Central memory CD8-positive, alpha-beta T cell (primary cell): ENCODE results near the gene C19orf67.

Source experiments
- ATAC-seq: fragments of 150-1000 bp; cut with Tn5 transposase; replicated peaks from 2 replicates; pipeline ENCODE4 v1.10.0; 2022; ENCODE audit warnings: mild to moderate bottlenecking, moderate FRiP score, moderate number of reproducible peaks; ENCODE audit not compliant: poor library complexity, severe bottlenecking; ENCODE audit errors: extremely low read depth
- DNase-seq, 2 donors: peaks; one replicate each; pipeline ENCODE4 v3.0.0; 2021; ENCODE audit warnings: low spot score in 2 of 2
- H3K27ac Mint-ChIP-seq: one replicate; pipeline ENCODE4 v1.8.0; 2022; ENCODE audit warnings: low read depth, mild to moderate bottlenecking, moderate library complexity, mixed read lengths
- H3K27me3 Mint-ChIP-seq: one replicate; pipeline ENCODE4 v1.8.0; 2022; ENCODE audit warnings: mixed read lengths
- H3K36me3 Mint-ChIP-seq: one replicate; pipeline ENCODE4 v1.8.0; 2022; ENCODE audit warnings: mild to moderate bottlenecking, moderate library complexity, mixed read lengths; ENCODE audit not compliant: insufficient read depth
- H3K4me1 Mint-ChIP-seq: one replicate; pipeline ENCODE4 v1.8.0; 2022; ENCODE audit warnings: mixed read lengths
- H3K4me3 Mint-ChIP-seq: one replicate; pipeline ENCODE4 v1.8.0; 2022; ENCODE audit warnings: mild to moderate bottlenecking, moderate library complexity, mixed read lengths
- H3K9me3 Mint-ChIP-seq: one replicate; pipeline ENCODE4 v1.8.0; 2022; ENCODE audit warnings: mixed read lengths

C19orf67 gene

DNA sequence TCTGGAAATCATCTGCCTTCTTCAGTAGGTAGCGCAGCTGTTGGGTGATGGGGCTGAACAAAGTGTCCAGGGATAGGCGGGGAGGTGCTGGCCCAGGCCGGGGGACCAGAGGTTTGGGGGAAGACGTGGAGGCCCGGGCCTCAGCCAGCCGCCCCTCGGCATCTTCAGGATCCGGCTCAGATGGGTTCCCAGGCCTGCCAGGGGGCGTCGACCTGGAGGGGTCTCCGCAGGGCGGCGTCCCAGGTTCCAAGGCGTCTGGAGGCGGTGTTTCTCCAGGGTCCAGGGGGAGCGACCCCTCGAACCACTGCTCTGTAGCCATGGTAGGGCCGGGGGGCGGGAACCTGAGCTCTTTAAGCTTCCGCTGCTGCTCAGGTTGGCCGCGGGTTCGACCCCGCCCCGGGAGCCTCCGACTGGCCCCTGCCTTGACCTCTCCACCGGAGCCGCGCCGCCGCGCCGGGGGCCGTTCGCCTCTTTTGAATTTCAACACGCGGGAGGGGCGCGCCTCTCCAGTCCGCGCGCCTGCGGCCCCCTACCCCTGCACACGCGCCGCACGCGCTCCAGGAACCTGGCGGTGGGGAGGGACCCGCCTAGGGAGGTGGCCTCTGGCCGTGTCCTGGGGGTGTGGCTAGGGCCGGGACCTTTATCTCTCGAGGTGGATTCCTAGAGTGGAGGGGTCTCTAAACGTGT lies at the start of gene C19orf67:
TSS of gene C19orf67 (minus strand) at position 475 of the 687 bp plus-strand sequence. CDS start at position 319, 156 bp downstream.
- Mint-ChIP-seq H3K9me3 (no peaks in the 10 kb centered on the region), H3K36me3 (peaks cover 20% of the 10 kb centered on the region), H3K4me1 (peaks cover 17% of the 10 kb centered on the region), H3K4me3 (no peak within 1 kb of the TSS), H3K27ac (no peak within 1 kb of the TSS), H3K27me3 (no peaks in the 10 kb centered on the region)
- no peak for ATAC-seq
- no peak for DNase-seq

GRCh38 chr19:14135355-14135754 lies 49.8 kb upstream of the C19orf67 start:
- H3K4me3 Mint-ChIP-seq, result peak overlapping the region; percentile 74
- H3K9me3 Mint-ChIP-seq, result no peaks in the 10 kb centered on the region
- H3K27me3 Mint-ChIP-seq, result no peaks in the 10 kb centered on the region
- no peak for DNase-seq
- peak overlapping the region; percentile 77 for H3K27ac Mint-ChIP-seq
- peaks cover 17% of the 10 kb centered on the region for H3K36me3 Mint-ChIP-seq
- no peak for ATAC-seq
- peaks cover 22% of the 10 kb centered on the region for H3K4me1 Mint-ChIP-seq

DNA sequence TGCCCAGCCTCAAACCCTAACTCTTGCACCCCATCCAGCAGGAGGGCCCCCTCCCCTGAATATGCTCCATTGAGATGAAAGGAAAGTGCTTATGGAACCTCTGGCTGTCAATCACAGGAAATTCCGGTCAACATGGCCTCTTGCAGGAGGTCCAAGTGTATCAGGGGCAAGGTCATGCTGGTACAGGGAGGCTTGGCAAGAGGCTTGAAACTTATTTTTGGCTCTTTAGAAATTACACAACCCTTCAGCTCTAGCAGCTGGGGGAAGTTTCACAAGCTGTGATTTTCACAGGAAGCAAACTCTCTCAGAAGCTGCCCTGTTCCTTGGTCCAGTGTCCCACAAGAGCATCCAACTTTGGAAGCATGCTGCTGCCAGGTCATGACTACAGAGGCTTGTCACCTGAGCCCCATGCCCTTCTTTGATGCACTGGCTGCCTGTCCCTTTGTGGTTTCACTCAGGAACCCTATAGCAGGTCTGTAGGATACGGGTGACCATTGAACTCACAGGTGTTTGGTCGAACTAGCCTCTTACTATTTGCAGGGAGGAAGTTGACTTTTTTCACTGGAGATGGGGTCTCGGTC lies 42.4 kb upstream of the C19orf67 start:
- no peak for ATAC-seq
- Mint-ChIP-seq H3K9me3 (no peaks in the 10 kb centered on the region), H3K4me3 (no peak overlapping the region)

DNA sequence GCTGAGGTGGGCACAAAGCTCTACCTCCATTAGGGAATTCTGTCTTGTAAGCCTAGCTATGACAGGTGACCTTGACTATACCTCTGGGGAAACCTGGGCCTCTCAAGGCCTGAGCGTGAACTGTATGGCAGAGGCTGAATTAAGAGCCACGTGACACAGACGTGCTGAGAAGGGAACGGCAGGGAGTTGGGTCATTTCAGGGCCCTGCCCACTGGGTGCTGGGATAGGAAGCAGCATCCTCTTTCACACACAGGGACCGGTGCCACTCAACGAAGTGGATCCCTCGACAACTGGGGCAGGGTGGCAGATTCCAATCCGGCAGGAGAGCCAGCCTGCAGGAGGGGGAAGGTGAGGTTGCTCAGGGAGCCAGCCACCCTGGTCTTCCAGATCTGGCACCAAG lies 41.6 kb upstream of the C19orf67 start:
- no peaks in the 10 kb centered on the region for H3K4me1 Mint-ChIP-seq
- ATAC-seq (no peak), DNase-seq (no peak)
- no peak overlapping the region for H3K27ac Mint-ChIP-seq
- no peaks in the 10 kb centered on the region for H3K27me3 Mint-ChIP-seq
- no peak overlapping the region for H3K4me3 Mint-ChIP-seq
- no peaks in the 10 kb centered on the region for H3K9me3 Mint-ChIP-seq
- H3K36me3 Mint-ChIP-seq, result peaks cover 3% of the 10 kb centered on the region

More for the DNA sequence above, 42.4 kb upstream of the C19orf67 start:
- Mint-ChIP-seq H3K27ac (no peak overlapping the region), H3K36me3 (peaks cover 3% of the 10 kb centered on the region), H3K4me1 (no peaks in the 10 kb centered on the region), H3K27me3 (no peaks in the 10 kb centered on the region)
- no peak for DNase-seq

GRCh38 chr19:14122924-14123323 lies 37.3 kb upstream of the C19orf67 start:
- DNase-seq (no peak), ATAC-seq (no peak)
- Mint-ChIP-seq H3K9me3 (no peaks in the 10 kb centered on the region), H3K36me3 (peaks cover 6% of the 10 kb centered on the region), H3K27me3 (no peaks in the 10 kb centered on the region), H3K4me1 (peaks cover 11% of the 10 kb centered on the region), H3K27ac (no peak overlapping the region), H3K4me3 (no peak overlapping the region)

DNA sequence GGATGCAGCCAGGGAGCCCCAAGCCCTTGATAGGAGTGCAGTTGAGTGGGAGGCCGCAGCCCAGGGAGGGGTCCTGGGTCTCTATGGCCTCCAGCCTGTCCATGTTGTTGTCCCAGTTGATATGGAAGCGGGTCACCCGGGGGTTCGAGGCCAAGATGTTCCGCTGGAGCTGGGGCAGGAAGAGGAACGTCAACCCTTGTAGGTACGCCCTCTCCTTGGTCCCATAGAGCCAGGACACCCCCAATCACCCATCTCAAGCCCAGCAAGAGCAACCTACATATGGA lies 34.9 kb upstream of the C19orf67 start:
- Mint-ChIP-seq H3K27me3 (no peaks in the 10 kb centered on the region), H3K9me3 (no peaks in the 10 kb centered on the region), H3K27ac (no peak overlapping the region), H3K4me1 (peaks cover 27% of the 10 kb centered on the region), H3K36me3 (peaks cover 6% of the 10 kb centered on the region), H3K4me3 (no peak overlapping the region)
- no peak for ATAC-seq
- no peak for DNase-seq

- Mint-ChIP-seq H3K27ac (peak overlapping the region; percentile 95), H3K4me1 (peaks cover 30% of the 10 kb centered on the region), H3K36me3 (peaks cover 5% of the 10 kb centered on the region), H3K4me3 (no peak overlapping the region), H3K9me3 (no peaks in the 10 kb centered on the region), H3K27me3 (no peaks in the 10 kb centered on the region)
- DNase-seq (no peak), ATAC-seq (no peak)
Observed at GRCh38 chr19:14119644-14120496, 34.3 kb upstream of the C19orf67 start.

DNA sequence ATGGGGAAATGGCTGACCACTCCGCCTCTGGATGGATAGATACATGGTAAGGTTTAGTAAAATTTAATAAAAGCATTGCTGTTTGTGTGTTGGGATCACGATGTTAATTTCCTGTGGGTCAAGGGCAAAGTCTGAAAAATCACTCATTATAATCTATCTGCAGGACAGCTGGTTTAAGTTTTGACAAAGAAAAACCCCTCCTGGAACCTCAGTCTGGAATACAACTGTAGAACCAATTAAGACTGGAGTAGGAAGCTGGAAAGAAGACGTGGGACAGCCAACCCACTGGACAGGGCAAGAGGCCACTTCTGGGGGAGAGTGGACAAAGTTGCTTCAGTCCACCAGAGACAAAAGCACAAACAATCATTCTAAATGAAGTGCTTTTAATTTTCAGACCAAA lies 33.6 kb upstream of the C19orf67 start:
- H3K27ac Mint-ChIP-seq, result peak overlapping the region; percentile 95
- peaks cover 33% of the 10 kb centered on the region for H3K4me1 Mint-ChIP-seq
- no peaks in the 10 kb centered on the region for H3K27me3 Mint-ChIP-seq
- ATAC-seq, result no peak
- DNase-seq, result no peak
- H3K36me3 Mint-ChIP-seq, result peaks cover 5% of the 10 kb centered on the region
- H3K4me3 Mint-ChIP-seq, result peak overlapping the region; percentile 84
- no peaks in the 10 kb centered on the region for H3K9me3 Mint-ChIP-seq

DNA sequence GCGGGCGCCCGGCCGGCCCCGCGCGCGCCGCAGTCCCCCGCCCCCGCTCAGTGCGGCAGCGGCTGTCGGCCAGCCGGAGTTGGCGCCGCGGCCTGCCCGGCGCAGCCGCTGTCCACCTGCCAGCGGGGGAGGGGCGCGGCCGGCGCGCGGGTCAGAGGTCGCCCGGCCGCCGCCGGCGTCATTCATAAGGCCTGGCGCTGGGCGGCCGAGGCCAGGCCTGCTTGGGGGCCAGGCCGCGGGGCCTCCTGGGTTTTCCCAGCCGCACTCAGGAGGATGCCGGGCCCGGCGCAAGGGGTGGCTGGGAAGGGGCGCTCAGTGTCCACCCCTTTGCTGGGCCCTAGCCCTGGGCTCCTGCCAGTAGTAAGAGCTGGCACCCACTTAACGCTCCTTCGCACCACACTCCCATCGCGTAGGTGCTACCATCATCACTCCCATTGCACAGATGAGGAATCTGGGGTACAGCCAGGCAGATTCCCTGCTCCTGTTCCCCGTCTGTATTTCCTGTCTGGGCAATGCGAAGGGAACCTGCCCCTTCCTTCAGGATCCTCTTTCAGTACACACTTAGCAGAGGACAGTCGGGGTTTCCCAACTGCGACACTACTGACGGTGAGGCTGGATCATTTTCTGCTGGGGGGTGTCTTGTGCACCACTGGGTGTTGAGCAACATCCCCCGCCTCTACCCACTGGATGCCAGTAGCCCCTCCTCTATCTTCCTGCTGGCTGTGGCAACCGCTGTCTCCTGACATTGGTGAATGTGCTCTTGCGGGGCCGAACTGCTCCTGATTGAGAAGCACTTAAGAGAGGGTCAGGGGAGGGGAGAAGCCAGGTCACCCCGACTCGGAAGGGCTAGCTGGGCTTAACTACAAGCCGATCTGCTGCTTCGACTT lies 32.8 kb upstream of the C19orf67 start:
- H3K27me3 Mint-ChIP-seq, result no peaks in the 10 kb centered on the region
- ATAC-seq (no peak), DNase-seq (peak; percentile 26 to 27)
- H3K4me1 Mint-ChIP-seq, result peaks cover 38% of the 10 kb centered on the region
- H3K27ac Mint-ChIP-seq, result peak overlapping the region; percentile 95
- H3K4me3 Mint-ChIP-seq, result peak overlapping the region; percentile 90
- H3K9me3 Mint-ChIP-seq, result no peaks in the 10 kb centered on the region
- peaks cover 5% of the 10 kb centered on the region for H3K36me3 Mint-ChIP-seq

DNA sequence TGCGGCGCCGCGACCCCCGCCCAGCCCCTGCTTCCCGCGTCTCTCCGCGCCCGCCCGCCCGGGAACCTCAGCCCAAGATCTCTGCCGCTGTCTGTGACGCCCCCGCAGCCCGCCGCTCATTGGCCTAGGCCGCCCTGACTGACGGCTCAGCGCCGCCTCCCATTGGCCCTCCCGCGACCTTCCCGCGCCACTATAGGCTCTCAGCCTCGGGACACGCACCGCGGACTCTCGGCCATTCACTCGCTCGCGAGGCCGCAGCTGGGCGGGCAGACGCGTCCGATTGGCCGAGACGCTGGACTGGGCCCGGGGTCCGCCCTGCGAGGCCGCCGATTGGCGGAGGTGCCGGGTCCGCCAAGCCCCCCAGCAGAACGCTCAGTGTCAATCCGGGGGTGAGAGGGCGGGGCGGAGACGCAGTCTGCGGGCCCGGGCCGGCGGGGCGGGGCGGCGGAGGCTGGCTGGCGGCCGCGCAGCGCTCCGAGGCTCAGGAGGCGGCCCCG lies 32.1 kb upstream of the C19orf67 start, which contains the start of gene PRKACA:
TSS of gene PRKACA (minus strand) at position 95 of the 497 bp plus-strand sequence. CDS start 215 bp downstream, outside the sequence.
- Mint-ChIP-seq H3K27me3 (no peaks in the 10 kb centered on the region), H3K9me3 (no peaks in the 10 kb centered on the region), H3K4me3 (peak within 1 kb of the TSS; percentile 90), H3K4me1 (peaks cover 38% of the 10 kb centered on the region), H3K27ac (peak within 1 kb of the TSS; percentile 95), H3K36me3 (peaks cover 5% of the 10 kb centered on the region)
- DNase-seq, result peak; percentile 93 to 98
- ATAC-seq, result peak; percentile 97

DNA sequence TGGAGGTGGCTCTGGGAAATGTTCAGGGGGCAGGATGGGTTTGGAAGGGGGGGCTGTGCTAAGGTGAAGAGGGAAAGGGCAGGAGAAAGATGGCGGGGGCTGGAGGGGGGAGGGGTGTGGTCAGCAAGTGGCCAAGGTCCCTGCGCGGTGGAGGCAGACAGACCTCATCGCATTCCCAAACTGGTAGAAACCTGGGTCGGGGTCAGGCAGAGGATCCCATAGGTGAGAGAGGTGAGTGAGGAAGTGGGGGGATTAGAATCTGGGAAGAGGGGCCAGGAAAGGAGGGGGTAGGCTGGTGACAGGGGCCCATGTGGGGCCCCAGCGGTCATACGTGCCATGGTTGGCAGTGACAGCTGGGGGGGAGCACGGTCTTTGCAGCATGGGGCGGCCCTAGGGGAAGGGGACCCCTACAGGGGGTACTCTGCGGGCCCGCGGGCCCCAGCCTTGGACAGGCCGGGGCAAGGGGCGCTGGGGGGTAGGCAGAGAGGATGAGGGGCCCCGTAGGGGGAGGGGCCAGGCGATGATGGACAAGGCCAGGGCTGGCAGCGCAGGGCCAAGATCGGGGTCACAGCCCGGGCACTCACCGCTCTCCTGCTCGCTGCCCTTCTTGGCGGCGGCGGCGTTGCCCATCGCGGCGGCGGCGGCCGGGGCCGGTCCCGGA lies 31.5 kb upstream of the C19orf67 start:
- DNase-seq (no peak), ATAC-seq (no peak)
- H3K27me3 Mint-ChIP-seq, result no peaks in the 10 kb centered on the region
- H3K9me3 Mint-ChIP-seq, result no peaks in the 10 kb centered on the region
- H3K4me3 Mint-ChIP-seq, result peak overlapping the region; percentile 90
- H3K4me1 Mint-ChIP-seq, result peaks cover 38% of the 10 kb centered on the region
- H3K27ac Mint-ChIP-seq, result peak overlapping the region; percentile 84
- H3K36me3 Mint-ChIP-seq, result peaks cover 5% of the 10 kb centered on the region
